Measurements from ENCODE around the gene RPUSD1. TPM values are rescaled to one million over a fixed set of nuclear protein-coding genes. Genes with fewer than 3 reads are reported as not detected.
A peak's percentile ranks its signal among the peaks of the same experiment; 100 is the strongest.
"Not testable (repeated sequence)": the region's sequence is repeated elsewhere in the genome, so short reads cannot be mapped to it uniquely, and the experiment has no call there.

The RPUSD1 gene
- total and polyA plus RNA-seq, 8 donors = 6.2 to 21.1 (median 9.8) TPM

- Histone ChIP-seq H3K4me3 (no peak overlapping the region), H3K27me3 (no peaks in the 10 kb centered on the region), H3K27ac (no peak overlapping the region), H3K4me1 (no peaks in the 10 kb centered on the region), H3K36me3 (no peaks in the 10 kb centered on the region), H3K9me3 (no peaks in the 10 kb centered on the region)
- WGBS, 2 donors = 29 to 35% methylated on average over 16 of the region's 16 CpGs
- intact Hi-C loops (cut with DNase I) = no loop called here
- FAIRE-seq (no peak), ATAC-seq (no peak), DNase-seq (no peak)
- no peak for TF ChIP-seq CTCF (IDR thresholded peaks at IDR 0.05)
These were observed 10.4 kb downstream of the RPUSD1 start for GRCh38 chr16:777826-778225.

- WGBS, 2 donors = 81 to 90% methylated on average over 9 of the region's 9 CpGs
- no peak for DNase-seq
- no peak for TF ChIP-seq CTCF (IDR thresholded peaks at IDR 0.05)
- ATAC-seq = no peak
- Histone ChIP-seq H3K4me1 (no peaks in the 10 kb centered on the region), H3K36me3 (no peaks in the 10 kb centered on the region), H3K27ac (no peak overlapping the region), H3K9me3 (no peaks in the 10 kb centered on the region), H3K4me3 (no peak overlapping the region), H3K27me3 (no peaks in the 10 kb centered on the region)
- intact Hi-C loops (cut with DNase I) = no loop called here
- FAIRE-seq = no peak
These were observed 11.4 kb downstream of the RPUSD1 start for GRCh38 chr16:776824-777223.

GRCh38 chr16:776298-776697, 11.9 kb downstream of the RPUSD1 start:
- H3K4me3 ChIP-seq; H3K4me1 ChIP-seq; H3K36me3 ChIP-seq; DNase-seq; H3K27ac ChIP-seq; H3K27me3 ChIP-seq; FAIRE-seq; H3K9me3 ChIP-seq; ATAC-seq; intact Hi-C loops (cut with DNase I): not testable (repeated sequence)
- 67 to 87% methylated on average over 10 of the region's 10 CpGs for WGBS, 2 donors

GRCh38 chr16:775236-775796, 12.9 kb downstream of the RPUSD1 start:
- no peak overlapping the region for H3K4me3 ChIP-seq
- no peak for ATAC-seq
- no peaks in the 10 kb centered on the region for H3K4me1 ChIP-seq
- WGBS, 2 donors = 59 to 61% methylated on average over 32 to 36 of the region's 36 CpGs
- H3K27ac ChIP-seq = no peak overlapping the region
- no peaks in the 10 kb centered on the region for H3K27me3 ChIP-seq
- intact Hi-C loops (cut with DNase I) = no loop called here
- no peaks in the 10 kb centered on the region for H3K36me3 ChIP-seq
- H3K9me3 ChIP-seq = no peaks in the 10 kb centered on the region
- DNase-seq = no peak
- no peak for TF ChIP-seq CTCF (IDR thresholded peaks at IDR 0.05)
- FAIRE-seq = no peak

- Histone ChIP-seq H3K4me1 (no peaks in the 10 kb centered on the region), H3K9me3 (no peaks in the 10 kb centered on the region), H3K36me3 (no peaks in the 10 kb centered on the region), H3K27me3 (no peaks in the 10 kb centered on the region), H3K4me3 (no peak overlapping the region), H3K27ac (no peak overlapping the region)
- WGBS, 2 donors = 60 to 69% methylated on average over 34 to 46 of the region's 46 CpGs
- ATAC-seq (no peak), DNase-seq (peak in 1 of 6 donors; percentile 69), FAIRE-seq (no peak)
- no peak for TF ChIP-seq CTCF (IDR thresholded peaks at IDR 0.05)
- intact Hi-C loops (cut with DNase I) = no loop called here
These were observed 13.8 kb downstream of the RPUSD1 start for GRCh38 chr16:774086-775001.

Data from pancreas (tissue), 10 donors.